Common myeloid progenitor, CD34-positive (primary cell): ENCODE data around the gene MCC.

Experiments
- CTCF ChIA-PET: fragments of 350-600 bp; sonication (Branson Sonifier 250); formaldehyde crosslinking; loops from one replicate; lab custom pipeline; 2021; ENCODE audit warnings: antibody characterized with exemption; lab: Charles Lee
- POLR2A ChIA-PET: fragments of 350-600 bp; sonication (Branson Sonifier 250); formaldehyde crosslinking; loops from one replicate; lab custom pipeline; 2021; ENCODE audit warnings: antibody characterized with exemption; lab: Charles Lee
- DNase-seq, 3 donors: peaks; one replicate each; pipeline versions ENCODE4 v3.0.0 to v3.0.0-alpha.2; 2013
- H3K27ac ChIP-seq, 2 experiments: 1 replicate in 1 of 2; 2 replicates in 1 of 2; pipeline ENCODE4 v1.7.0; 2013; ENCODE audit warnings: inconsistent platforms in 2 of 2, low read length in 2 of 2, mild to moderate bottlenecking in 2 of 2, low read depth in 1 of 2, moderate library complexity in 1 of 2; ENCODE audit not compliant: severe bottlenecking in 2 of 2, insufficient read depth in 1 of 2, poor library complexity in 1 of 2
- H3K27me3 ChIP-seq, 5 experiments: replicated peaks in 2 of 5; 1 replicate in 3 of 5; 2 replicates in 2 of 5; pipeline versions ENCODE4 v1.6.1 to v1.7.0; 2013; ENCODE audit warnings: low read length in 4 of 5, mild to moderate bottlenecking in 2 of 5, moderate library complexity in 2 of 5, inconsistent platforms in 1 of 5; ENCODE audit not compliant: insufficient read depth in 5 of 5, control insufficient read depth in 4 of 5
- H3K36me3 ChIP-seq, 4 experiments: 1 replicate in 2 of 4; 2 replicates in 2 of 4; pipeline versions ENCODE4 v1.6.1 to v1.7.0; 2013; ENCODE audit warnings: low read length in 3 of 4, control low read depth in 1 of 4, mild to moderate bottlenecking in 1 of 4; ENCODE audit not compliant: control insufficient read depth in 4 of 4, insufficient read depth in 4 of 4
- H3K4me1 ChIP-seq, 4 experiments: 1 replicate in 3 of 4; 2 replicates in 1 of 4; pipeline versions ENCODE4 v1.6.1 to v1.7.1; 2013; ENCODE audit warnings: low read length in 3 of 4, mild to moderate bottlenecking in 3 of 4, control low read depth in 1 of 4, inconsistent platforms in 1 of 4, moderate library complexity in 1 of 4; ENCODE audit not compliant: control insufficient read depth in 4 of 4, insufficient read depth in 4 of 4; ENCODE audit errors: control extremely low read depth in 1 of 4
- H3K4me3 ChIP-seq, 7 experiments: 1 replicate in 4 of 7; 2 replicates in 3 of 7; pipeline versions ENCODE4 v1.5.1 to v1.7.0; 2013; ENCODE audit warnings: mild to moderate bottlenecking in 7 of 7, low read length in 6 of 7, moderate library complexity in 6 of 7, inconsistent platforms in 2 of 7, low read depth in 2 of 7, control low read depth in 1 of 7; ENCODE audit not compliant: insufficient read depth in 4 of 7, control insufficient read depth in 1 of 7; ENCODE audit errors: extremely low read depth in 1 of 7
- H3K9me3 ChIP-seq, 5 experiments: 1 replicate in 4 of 5; 2 replicates in 1 of 5; pipeline versions ENCODE4 v1.6.1 to v1.7.1; 2013; ENCODE audit warnings: low read length in 4 of 5, mild to moderate bottlenecking in 2 of 5, inconsistent platforms in 1 of 5, low read depth in 1 of 5, moderate library complexity in 1 of 5; ENCODE audit not compliant: control insufficient read depth in 4 of 5, insufficient read depth in 2 of 5; ENCODE audit errors: control extremely low read depth in 1 of 5
- WGBS: methylation state at CpG from one replicate; pipeline ENCODE4 v1.1.5; 2013; ENCODE audit not compliant: insufficient coverage; 5-methylcytosine and 5-hydroxymethylcytosine counted together

Gene MCC

DNA sequence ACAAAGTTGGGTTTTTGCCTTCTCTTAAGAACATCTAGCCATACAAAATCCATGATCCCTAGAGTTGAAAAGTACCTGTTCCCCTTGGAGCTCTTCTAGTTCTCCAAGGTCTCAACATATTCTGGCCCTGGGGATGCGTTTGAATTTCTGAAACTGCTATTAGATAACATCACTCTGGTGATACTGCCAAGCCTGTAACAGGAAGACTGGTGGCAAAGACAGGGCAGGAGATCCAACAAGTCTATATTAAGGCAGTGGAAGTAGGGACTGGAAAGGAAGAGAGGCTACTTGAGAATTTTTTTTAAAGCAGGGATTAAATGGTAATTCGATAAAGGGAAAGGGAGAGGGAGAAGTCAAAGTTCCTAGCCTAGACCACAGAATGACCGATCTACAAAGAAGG lies 264.9 kb downstream of the MCC start:
- CTCF ChIA-PET: no interaction called here
- Histone ChIP-seq H3K27me3 (peaks cover 0 to 7% (median 3%) of the 10 kb centered on the region in 5 experiments), H3K4me3 (no peak overlapping the region), H3K9me3 (peaks cover 0 to 2% (median 0%) of the 10 kb centered on the region in 5 experiments), H3K27ac (no peak overlapping the region), H3K4me1 (no peaks in the 10 kb centered on the region), H3K36me3 (no peaks in the 10 kb centered on the region)
- 100% methylated on average over 1 of the region's 3 CpGs for WGBS
- DNase-seq: no peak
- POLR2A ChIA-PET: no interaction called here

DNA sequence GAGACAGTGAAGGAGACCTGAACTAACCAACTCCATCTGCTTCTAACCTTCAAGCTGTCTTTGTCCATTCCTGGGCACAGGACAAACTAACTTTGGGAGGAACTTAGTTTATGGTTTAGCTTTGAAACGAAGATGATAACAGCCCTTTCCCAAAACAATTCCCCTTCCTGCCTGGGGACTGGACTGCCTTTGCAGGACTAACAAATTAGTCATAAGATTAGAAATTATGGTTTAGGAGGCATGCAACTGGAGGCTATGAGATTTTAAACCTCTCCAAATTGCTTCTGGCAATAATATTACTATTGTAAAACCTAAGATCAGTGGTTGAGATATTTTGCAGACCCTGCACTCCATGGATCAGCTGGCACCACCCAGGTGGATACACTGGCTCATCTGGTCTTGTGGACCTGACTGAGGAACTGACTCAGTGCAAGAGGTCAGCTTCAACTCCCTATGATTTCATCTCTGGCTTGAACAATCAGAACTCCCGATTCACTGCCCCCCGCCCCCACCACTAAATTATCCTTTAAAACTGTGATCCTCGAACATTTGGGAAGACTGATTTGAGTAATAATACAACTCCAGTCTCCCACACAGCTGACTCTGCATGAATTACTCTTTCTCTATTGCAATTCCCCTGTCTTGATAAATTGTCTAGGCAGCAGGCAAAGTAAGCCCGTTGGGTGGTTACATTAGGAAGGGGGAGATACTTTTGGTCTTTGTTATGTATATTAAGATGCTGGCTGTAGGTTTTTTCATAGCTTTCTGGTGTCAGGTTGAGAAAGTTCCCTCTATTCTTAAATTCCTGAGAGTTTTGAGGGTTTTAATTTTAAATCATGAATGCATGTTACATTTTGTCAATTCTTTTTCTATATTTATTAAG lies 266.7 kb downstream of the MCC start:
- ChIA-PET CTCF (interaction anchor here (0.7 kb wide), 1 partner anchor 9 kb away, joined by 3 read pairs; no protein-coding TSS in a partner anchor), POLR2A (interaction anchor here (0.6 kb wide), 1 partner anchor 102 kb away, joined by 3 read pairs; no protein-coding TSS in a partner anchor)
- Histone ChIP-seq H3K27me3 (peaks cover 0 to 7% (median 3%) of the 10 kb centered on the region in 5 experiments), H3K4me3 (no peak overlapping the region), H3K9me3 (peaks cover 0 to 2% (median 0%) of the 10 kb centered on the region in 5 experiments), H3K27ac (no peak overlapping the region), H3K4me1 (no peaks in the 10 kb centered on the region), H3K36me3 (no peaks in the 10 kb centered on the region)
- WGBS: no CpG with 5 or more reads among the region's 5 CpGs
- no peak for DNase-seq

DNA sequence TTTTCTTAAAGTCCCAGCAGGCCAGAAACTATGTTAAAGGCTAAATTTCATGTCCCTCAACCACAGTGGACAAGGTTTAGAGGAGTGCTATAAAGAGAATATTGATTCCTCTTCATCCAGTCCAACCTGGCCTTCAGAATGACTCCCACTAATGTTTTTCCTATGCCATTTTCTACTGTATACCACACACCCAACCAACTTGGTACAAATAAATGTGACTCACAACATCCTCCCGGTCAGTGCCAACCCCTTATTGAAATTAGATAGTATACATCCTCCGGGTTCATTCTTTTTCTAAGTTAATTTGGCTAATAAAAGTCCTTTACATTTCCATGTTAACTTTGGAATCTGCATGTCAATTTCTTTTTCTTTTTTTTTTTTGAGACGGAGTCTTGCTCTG lies 268.6 kb downstream of the MCC start:
- ChIA-PET CTCF (interaction anchor here (1.2 kb wide), 1 partner anchor 9 kb away, joined by 3 read pairs; no protein-coding TSS in a partner anchor), POLR2A (no interaction called here)
- Histone ChIP-seq H3K36me3 (no peaks in the 10 kb centered on the region), H3K9me3 (peaks cover 0 to 2% (median 0%) of the 10 kb centered on the region in 5 experiments), H3K4me1 (no peaks in the 10 kb centered on the region), H3K27ac (no peak overlapping the region), H3K27me3 (peaks cover 0 to 7% (median 3%) of the 10 kb centered on the region in 5 experiments), H3K4me3 (no peak overlapping the region)
- DNase-seq: no peak
- WGBS: no CpG with 5 or more reads among the region's 3 CpGs

GRCh38 chr5:113218906-113219517 lies 269.2 kb downstream of the MCC start:
- H3K27ac ChIP-seq: no peak overlapping the region
- no peak for DNase-seq
- H3K9me3 ChIP-seq: peaks cover 0 to 2% (median 0%) of the 10 kb centered on the region in 5 experiments
- POLR2A ChIA-PET: interaction anchor here (0.6 kb wide), 1 partner anchor 267 kb away, joined by 3 read pairs; no protein-coding TSS in a partner anchor
- peaks cover 0 to 7% (median 3%) of the 10 kb centered on the region in 5 experiments for H3K27me3 ChIP-seq
- CTCF ChIA-PET: interaction anchor here (1.2 kb wide), 1 partner anchor 8 kb away, joined by 3 read pairs; no protein-coding TSS in a partner anchor
- H3K4me1 ChIP-seq: no peaks in the 10 kb centered on the region
- no peaks in the 10 kb centered on the region for H3K36me3 ChIP-seq
- 61% methylated on average over 2 of the region's 7 CpGs for WGBS
- H3K4me3 ChIP-seq: no peak overlapping the region

DNA sequence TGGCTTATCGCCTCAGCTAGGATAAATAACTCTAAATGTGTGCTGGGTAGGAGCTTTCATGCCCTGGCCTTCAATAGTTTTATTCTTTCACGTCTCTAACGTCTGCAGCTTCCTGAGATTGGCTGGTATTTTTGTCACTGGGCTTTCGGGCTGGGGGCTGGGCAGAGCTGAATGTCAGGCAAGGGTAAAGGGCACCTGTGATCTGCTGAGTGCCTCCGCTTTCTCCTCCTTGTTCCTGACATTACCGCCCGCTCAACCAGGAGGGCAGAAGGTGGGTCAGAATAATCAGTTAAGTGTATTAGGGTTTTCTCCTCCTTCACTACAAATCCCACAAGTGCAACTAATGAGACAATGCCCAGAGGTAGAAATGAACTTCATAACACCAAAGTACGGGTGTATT lies 270.1 kb downstream of the MCC start:
- no peak for DNase-seq
- H3K4me3 ChIP-seq: no peak overlapping the region
- H3K27ac ChIP-seq: no peak overlapping the region
- H3K36me3 ChIP-seq: no peaks in the 10 kb centered on the region
- peaks cover 0 to 2% (median 0%) of the 10 kb centered on the region in 5 experiments for H3K9me3 ChIP-seq
- peaks cover 0 to 5% (median 0%) of the 10 kb centered on the region in 4 experiments for H3K4me1 ChIP-seq
- ChIA-PET POLR2A (no interaction called here), CTCF (no interaction called here)
- 94% methylated on average over 4 of the region's 8 CpGs for WGBS
- peaks cover 0 to 5% (median 3%) of the 10 kb centered on the region in 5 experiments for H3K27me3 ChIP-seq

DNA sequence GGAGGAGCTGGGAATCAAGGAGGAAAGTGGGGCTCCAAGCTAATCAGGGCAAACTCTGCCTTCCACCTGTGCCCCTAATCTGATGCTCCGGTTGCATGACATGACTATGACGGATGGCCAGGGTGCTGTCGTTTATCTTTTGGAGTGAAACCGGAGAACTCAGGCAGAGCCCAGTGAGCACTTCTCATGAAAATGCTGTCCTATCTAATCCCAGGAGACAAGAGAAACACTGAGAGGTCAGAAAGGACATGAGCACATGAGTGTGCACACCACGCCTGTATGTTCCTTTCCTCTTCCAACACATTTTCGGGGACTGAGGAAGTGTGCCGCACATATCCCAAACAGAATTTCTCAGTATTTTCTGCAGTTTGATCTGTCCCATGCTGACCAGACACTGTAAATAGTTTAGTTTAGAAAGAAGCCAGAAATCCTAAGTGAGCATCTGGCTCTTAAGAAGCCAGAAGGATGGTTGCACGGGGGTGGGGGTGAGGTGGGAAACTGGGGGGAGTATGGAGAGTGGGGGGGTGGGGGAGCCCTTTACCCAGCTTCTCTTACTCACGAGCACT lies 270.6 kb downstream of the MCC start:
- H3K27ac ChIP-seq: no peak overlapping the region
- no peaks in the 10 kb centered on the region for H3K36me3 ChIP-seq
- H3K4me3 ChIP-seq: no peak overlapping the region
- H3K9me3 ChIP-seq: peaks cover 0 to 2% (median 0%) of the 10 kb centered on the region in 5 experiments
- no peak for DNase-seq
- ChIA-PET POLR2A (no interaction called here), CTCF (no interaction called here)
- WGBS: 98% methylated on average over 5 of the region's 9 CpGs
- H3K4me1 ChIP-seq: peaks cover 0 to 8% (median 0%) of the 10 kb centered on the region in 4 experiments
- peaks cover 0 to 5% (median 2%) of the 10 kb centered on the region in 5 experiments for H3K27me3 ChIP-seq
